ENCODE measurements around the gene EPHB2.

- TF ChIP-seq CTCF (IDR thresholded peaks at IDR 0.05) = no peak
- TF ChIP-seq POLR2A (IDR thresholded peaks at IDR 0.05) = no peak
These were observed 169.5 kb downstream of the EPHB2 start for GRCh38 chr1:22880174-22880601.
